COLO668 (cell line): ENCODE measurements around the gene KIF2C.
"Not testable (repeated sequence)": the region's sequence is repeated elsewhere in the genome, so short reads cannot be mapped to it uniquely, and the experiment has no call there.

Experiments
- DNase-seq: peaks from one replicate; lab custom pipeline; 2025; ENCODE audit not compliant: unreplicated experiment; lab: John Stamatoyannopoulos, UW

Gene KIF2C

DNA sequence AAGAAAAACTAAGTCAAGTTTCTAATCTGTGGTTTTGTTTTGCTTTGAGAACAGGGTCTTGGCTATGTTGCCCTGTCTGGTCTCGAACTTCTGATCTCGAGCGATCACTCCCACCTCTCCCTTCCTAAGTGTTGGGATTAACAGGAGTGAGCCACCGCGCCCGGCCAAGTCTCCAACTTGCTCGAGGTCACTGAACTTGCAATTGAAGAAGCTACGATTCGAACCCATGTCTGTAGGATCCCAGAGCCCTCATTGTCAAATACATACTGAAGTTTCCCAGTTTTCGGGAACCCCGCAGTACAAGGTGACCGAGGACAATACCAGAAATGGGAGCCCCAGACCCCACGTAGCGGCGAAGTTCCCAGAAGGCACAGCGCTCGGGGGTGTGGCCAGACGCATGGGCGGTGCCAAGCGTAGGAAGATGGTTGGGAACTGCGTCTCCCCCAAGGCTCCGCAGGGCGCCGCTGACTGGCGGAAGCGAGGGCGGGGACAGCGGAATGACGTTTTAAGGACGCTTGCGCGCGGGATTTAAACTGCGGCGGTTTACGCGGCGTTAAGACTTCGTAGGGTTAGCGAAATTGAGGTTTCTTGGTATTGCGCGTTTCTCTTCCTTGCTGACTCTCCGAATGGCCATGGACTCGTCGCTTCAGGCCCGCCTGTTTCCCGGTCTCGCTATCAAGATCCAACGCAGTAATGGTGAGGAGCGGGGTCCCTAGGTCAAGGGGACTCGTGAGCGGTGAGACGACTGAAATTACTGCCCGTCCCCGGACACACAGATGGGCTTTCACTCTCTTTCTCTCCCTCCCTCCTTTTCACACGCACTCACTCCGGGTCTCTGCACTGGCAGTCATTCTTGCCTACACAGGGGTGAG lies at the start of gene KIF2C:
KIF2C (plus strand) TSS at position 531 of the 872 bp plus-strand sequence; CDS start at position 627, 96 bp downstream.
- DNase-seq: peak; percentile 100

DNA sequence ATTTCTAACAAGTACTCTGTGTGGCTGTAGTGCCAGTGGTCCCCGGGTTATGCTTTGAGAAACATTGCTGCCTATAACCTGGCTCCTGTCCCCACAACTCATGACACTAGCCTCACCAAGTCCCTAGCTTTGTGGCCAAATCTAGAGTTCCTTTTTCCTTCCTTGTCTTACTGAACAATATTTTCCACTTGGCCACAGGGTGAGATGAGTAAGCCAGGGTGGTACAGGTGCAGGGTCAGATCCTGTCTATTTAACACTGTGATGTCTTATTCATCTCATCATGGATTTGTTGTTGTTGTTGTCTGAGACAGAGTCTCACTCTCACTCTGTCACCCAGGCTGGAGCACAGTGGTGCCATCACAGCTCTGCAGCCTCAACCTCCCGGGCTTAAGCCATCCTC lies 46.5 kb upstream of the KIF2C start:
- DNase-seq: no peak

DNA sequence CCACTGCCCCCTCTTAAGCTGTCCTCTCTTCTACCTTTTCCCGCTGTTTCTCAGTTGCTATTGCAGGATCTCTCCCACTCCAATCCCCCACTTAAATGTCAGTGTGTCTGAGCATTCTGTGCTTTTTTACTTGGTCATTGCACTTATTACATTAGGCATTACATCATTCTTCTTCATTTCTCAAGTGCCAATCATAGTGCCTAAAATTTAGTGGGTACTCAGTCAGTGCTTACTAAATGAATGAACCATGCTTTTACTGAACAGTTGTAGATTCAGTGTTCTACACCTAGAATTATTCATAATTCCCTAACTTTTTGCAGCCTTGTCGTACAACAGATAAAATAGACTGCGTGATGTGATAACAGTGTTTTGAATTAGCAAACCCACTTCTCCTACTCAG lies 45.7 kb upstream of the KIF2C start:
- DNase-seq: no peak

GRCh38 chr1:44694863-44695478 lies 44.7 kb upstream of the KIF2C start:
- DNase-seq: no peak

- no peak for DNase-seq
Observed at GRCh38 chr1:44695671-44696070, 44.0 kb upstream of the KIF2C start.

DNA sequence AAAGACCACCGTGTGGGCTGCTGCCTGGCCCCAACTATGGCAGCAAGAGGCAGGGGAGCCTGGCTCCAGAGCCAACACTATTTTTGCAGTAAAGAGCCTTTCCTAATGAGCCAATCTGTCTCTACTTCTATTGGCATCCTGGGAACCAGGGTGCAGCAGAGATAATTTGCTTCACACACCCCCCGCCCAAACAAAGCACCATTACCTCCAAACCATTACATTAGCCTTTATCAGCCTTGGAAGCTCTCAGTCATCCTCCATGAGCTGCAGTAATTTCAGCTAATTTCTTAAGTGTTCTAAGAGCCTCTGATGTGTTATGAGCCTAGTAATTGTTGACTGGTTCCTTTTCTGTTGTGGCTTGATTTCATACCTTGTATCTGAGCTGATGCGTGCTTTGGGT lies 43.5 kb upstream of the KIF2C start:
- DNase-seq: no peak

DNA sequence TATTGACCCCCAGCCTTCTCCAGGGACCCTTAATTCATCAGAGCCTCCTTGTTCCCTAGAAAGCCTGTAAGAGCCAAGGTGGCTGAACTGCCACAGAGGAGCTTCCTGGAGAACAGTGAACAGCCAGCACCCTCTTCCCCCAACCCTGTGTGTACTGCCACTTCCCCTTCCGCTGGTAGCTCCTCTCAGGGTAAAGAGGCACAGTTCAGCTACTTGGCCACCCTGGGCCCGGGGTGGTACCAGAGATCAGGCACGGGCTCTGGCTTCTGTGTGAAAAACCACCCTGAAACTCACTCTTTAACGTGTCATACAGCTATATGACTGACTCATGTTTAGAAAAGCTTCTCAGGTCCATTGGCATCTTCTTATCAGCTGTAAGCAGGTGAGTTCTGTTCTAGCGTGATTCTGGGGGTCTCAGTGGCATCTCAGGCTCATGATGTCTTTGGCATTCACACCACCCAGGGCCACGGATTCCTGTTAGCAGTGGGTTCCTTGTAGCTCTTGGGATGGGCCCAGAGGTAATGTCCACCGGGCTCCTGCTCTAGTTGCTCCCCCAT lies 42.8 kb upstream of the KIF2C start:
- DNase-seq: no peak

DNA sequence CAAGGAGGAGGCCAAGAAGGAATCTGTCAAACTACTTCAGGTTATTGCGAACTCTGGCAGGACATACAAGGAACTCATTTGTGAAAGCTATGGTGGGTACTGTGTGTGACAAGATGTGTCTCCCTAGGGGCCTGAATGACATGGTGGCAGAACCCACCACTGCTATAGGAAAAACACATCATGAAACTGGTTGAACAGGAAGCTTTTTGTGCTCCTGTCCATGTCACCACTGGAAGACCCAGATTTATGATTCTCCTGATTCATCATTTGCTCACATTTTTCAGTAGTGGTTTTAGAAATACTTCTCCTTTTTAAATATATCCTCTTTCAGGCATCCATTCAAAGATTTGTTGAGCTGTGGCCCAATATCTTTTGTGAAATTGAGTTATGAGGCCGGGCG lies 41.5 kb upstream of the KIF2C start:
- DNase-seq: no peak

DNA sequence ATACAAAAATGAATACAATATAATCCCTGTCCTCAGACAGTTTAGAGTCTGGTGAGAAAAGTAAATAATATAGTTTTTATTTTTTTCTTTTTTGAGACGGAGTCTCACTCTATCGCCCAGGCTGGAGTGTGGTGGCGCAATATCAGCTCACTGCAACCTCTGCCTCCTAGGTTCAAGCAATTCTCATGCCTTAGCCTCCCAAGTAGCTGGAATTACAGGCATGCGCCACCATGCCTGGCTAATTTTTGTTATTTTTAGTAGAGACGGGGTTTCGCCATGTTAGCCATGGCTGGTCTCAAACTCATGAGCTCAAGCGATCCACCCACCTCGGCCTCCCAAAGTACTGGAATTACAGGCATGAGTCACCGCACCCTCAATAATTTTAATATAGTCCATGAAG lies 40.3 kb upstream of the KIF2C start:
- not testable (repeated sequence) for DNase-seq

GRCh38 chr1:44700573-44700972 lies 39.1 kb upstream of the KIF2C start:
- no peak for DNase-seq

DNA sequence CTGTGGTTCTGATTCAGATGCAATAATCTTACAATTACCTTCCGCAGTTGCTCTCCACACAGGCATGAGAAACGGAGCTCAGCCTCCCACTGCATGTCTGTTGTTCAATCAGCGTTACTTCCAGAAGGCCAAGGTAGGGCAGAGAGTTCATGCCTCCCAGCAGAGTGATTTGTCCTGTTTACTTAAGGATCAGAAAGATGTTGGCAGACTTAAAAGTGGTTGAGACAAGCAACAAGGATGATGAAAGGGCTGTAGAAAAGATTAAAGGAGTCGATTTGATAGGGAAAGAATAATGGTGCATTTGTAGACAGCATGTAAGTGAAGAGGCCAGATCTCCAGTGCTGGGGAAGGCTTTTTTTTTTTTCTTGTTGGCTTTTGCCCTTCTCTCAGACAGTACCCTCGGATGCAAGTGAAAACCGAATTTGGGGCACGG lies 38.5 kb upstream of the KIF2C start:
- DNase-seq: no peak

- no peak for DNase-seq
Observed at GRCh38 chr1:44705470-44705869, 34.2 kb upstream of the KIF2C start.

GRCh38 chr1:44705938-44706337 lies 33.7 kb upstream of the KIF2C start:
- DNase-seq: no peak

- no peak for DNase-seq
Observed at GRCh38 chr1:44707112-44707881, 32.3 kb upstream of the KIF2C start.

GRCh38 chr1:44707959-44708831 lies 31.4 kb upstream of the KIF2C start:
- no peak for DNase-seq

GRCh38 chr1:44713321-44713781 lies 26.3 kb upstream of the KIF2C start:
- peak; percentile 91 for DNase-seq

DNA sequence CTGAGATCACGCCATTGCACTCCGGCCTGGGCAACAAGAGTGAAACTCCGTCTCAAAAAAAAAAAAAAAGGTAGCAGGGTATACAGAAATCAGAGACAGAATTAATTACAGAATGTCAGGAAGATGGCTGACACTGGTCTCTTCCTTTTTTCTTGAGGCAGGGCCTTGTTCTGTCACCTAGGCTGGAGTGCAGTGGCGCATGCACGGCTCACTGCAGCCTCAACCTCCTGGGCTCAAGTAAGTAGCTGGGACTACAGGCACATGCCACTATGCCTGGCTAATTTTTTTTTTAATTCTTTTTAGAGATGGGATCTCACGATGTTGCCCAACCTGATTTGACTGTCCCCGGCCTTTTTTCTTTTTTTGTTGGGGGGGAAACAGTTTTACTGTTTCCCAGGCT lies 25.1 kb upstream of the KIF2C start:
- no peak for DNase-seq

GRCh38 chr1:44714944-44715571 lies 24.6 kb upstream of the KIF2C start:
- DNase-seq: peak; percentile 83

GRCh38 chr1:44717156-44717555 lies 22.5 kb upstream of the KIF2C start:
- DNase-seq: no peak

GRCh38 chr1:44717653-44718052 lies 22.0 kb upstream of the KIF2C start:
- no peak for DNase-seq
